Calu3 (cell line): ENCODE data around the gene TREML4. TPM values are rescaled to one million over a fixed set of nuclear protein-coding genes. Genes with fewer than 3 reads are reported as not detected.

ENCODE experiments used
- BruUV-seq: library from RNA; stranded (reverse); fragments of 400-500 nt; replicated peaks from 2 replicates; lab custom pipeline; 2021; lab: Mats Ljungman, UMichigan
- CTCF ChIA-PET: fragments of 300-600 bp; sonication (Branson Sonifier 250); formaldehyde crosslinking; loops from one replicate; lab custom pipeline; 2022; ENCODE audit warnings: antibody characterized with exemption; lab: Charles Lee
- DNase-seq: peaks from one replicate; pipeline ENCODE4 v3.0.0; 2022
- H3K27ac Mint-ChIP-seq: one replicate; pipeline ENCODE4 v1.8.0; 2022; ENCODE audit warnings: mixed read lengths; ENCODE audit not compliant: unreplicated experiment
- H3K27me3 Mint-ChIP-seq: one replicate; pipeline ENCODE4 v1.8.0; 2022; ENCODE audit warnings: mixed read lengths; ENCODE audit not compliant: unreplicated experiment
- H3K36me3 Mint-ChIP-seq: one replicate; pipeline ENCODE4 v1.8.0; 2022; ENCODE audit warnings: mild to moderate bottlenecking, moderate library complexity, mixed read lengths; ENCODE audit not compliant: insufficient read depth, unreplicated experiment
- H3K4me1 Mint-ChIP-seq: one replicate; pipeline ENCODE4 v1.8.0; 2022; ENCODE audit warnings: mild to moderate bottlenecking, low read depth, mixed read lengths; ENCODE audit not compliant: unreplicated experiment
- H3K4me3 Mint-ChIP-seq: one replicate; pipeline ENCODE4 v1.8.0; 2022; ENCODE audit warnings: mild to moderate bottlenecking, low read depth, moderate library complexity, mixed read lengths; ENCODE audit not compliant: unreplicated experiment
- H3K9me3 Mint-ChIP-seq: one replicate; pipeline ENCODE4 v1.8.0; 2022; ENCODE audit warnings: low read depth, mixed read lengths; ENCODE audit not compliant: unreplicated experiment
- CTCF ChIP-seq: fragments of 200-600 bp; IDR thresholded peaks from one replicate; pipeline ENCODE4 v1.8.0; 2022; ENCODE audit warnings: antibody characterized with exemption; ENCODE audit not compliant: unreplicated experiment
- intact Hi-C: fragments of 100-400 bp; cut with micrococcal nuclease; formaldehyde crosslinking; loops from one replicate; pipeline ENCODE4 v1.10.0; 2022; ENCODE audit not compliant: unreplicated experiment
- total RNA-seq: library from RNA; stranded (reverse); gene quantifications from 2 replicates; pipeline ENCODE4 v1.2.3, GENCODE V29; 2022

The TREML4 gene
- total RNA-seq, 1 experiment from 2014 or later, result not detected

- no peak for DNase-seq
- Mint-ChIP-seq H3K4me1 (no peaks in the 10 kb centered on the region), H3K27me3 (peaks cover 28% of the 10 kb centered on the region), H3K27ac (no peak overlapping the region), H3K9me3 (peaks cover 3% of the 10 kb centered on the region), H3K36me3 (no peaks in the 10 kb centered on the region), H3K4me3 (no peak overlapping the region)
- intact Hi-C loops, result no loop called here
- no TSS peak for BruUV-seq
- TF ChIP-seq CTCF, result no peak
- CTCF ChIA-PET, result no interaction called here
Measured at GRCh38 chr6:41269166-41269565, 41.0 kb downstream of the TREML4 start.

GRCh38 chr6:41269716-41270115, 41.6 kb downstream of the TREML4 start:
- Mint-ChIP-seq H3K9me3 (peaks cover 3% of the 10 kb centered on the region), H3K4me3 (no peak overlapping the region), H3K27me3 (peaks cover 33% of the 10 kb centered on the region), H3K36me3 (no peaks in the 10 kb centered on the region), H3K4me1 (no peaks in the 10 kb centered on the region), H3K27ac (no peak overlapping the region)
- CTCF ChIA-PET, result no interaction called here
- intact Hi-C loops, result no loop called here
- no TSS peak for BruUV-seq
- no peak for TF ChIP-seq CTCF
- DNase-seq, result no peak

- intact Hi-C loops, result no loop called here
- BruUV-seq, result no TSS peak
- Mint-ChIP-seq H3K27ac (no peak overlapping the region), H3K9me3 (peaks cover 3% of the 10 kb centered on the region), H3K4me1 (no peaks in the 10 kb centered on the region), H3K27me3 (peaks cover 56% of the 10 kb centered on the region), H3K4me3 (no peak overlapping the region), H3K36me3 (no peaks in the 10 kb centered on the region)
- CTCF ChIA-PET, result no interaction called here
- no peak for TF ChIP-seq CTCF
- DNase-seq, result no peak
Measured at GRCh38 chr6:41271901-41272395, 43.8 kb downstream of the TREML4 start.

- intact Hi-C loops, result no loop called here
- H3K9me3 Mint-ChIP-seq, result peaks cover 3% of the 10 kb centered on the region
- no peak for TF ChIP-seq CTCF
- H3K27ac Mint-ChIP-seq, result no peak overlapping the region
- BruUV-seq, result no TSS peak
- H3K4me1 Mint-ChIP-seq, result no peaks in the 10 kb centered on the region
- H3K27me3 Mint-ChIP-seq, result peaks cover 58% of the 10 kb centered on the region
- CTCF ChIA-PET, result no interaction called here
- no peak overlapping the region for H3K4me3 Mint-ChIP-seq
- no peak for DNase-seq
- no peaks in the 10 kb centered on the region for H3K36me3 Mint-ChIP-seq
Measured at GRCh38 chr6:41272591-41273240, 44.6 kb downstream of the TREML4 start.
